ENCODE results near the gene REEP3. TPM values are rescaled to one million over a fixed set of nuclear protein-coding genes. Genes with fewer than 3 reads are reported as not detected.

REEP3 gene
- total and polyA plus RNA-seq, 2 of the 8 experiments (the other 6 are each of a cell fraction or from before 2014, with no cell fraction given): 5.8 to 31.5 TPM

DNA sequence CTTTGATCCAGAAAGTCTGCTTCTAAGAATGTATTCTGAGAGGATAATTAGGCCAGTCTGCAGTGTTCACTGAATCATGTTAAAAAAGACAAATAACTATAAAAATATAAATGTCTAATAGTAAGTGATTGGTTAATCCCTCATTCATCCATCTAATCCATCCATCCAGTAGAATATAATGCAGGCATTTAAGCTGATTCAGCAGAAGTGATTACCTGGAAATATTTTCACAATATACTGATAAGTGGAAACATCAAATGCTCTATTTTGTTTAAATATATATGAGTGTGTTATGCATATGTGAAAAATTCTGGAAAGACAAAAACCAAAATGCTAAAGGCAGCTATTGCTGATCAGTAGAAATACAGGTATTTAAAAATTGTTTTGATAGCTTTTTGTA lies 152.6 kb downstream of the REEP3 start:
- no peak overlapping the region for H3K9ac ChIP-seq (replicated peaks in 1 of 4; ENCODE audit: extremely low read depth in 1 of 4, low read depth in 3 of 4, low read length in 3 of 4)
- no peak overlapping the region for H2AK5ac ChIP-seq (ENCODE audit: low read depth, low read length)
- ChIA-PET POLR2A (ENCODE audit: partially characterized antibody) (no interaction called here), CTCF (ENCODE audit: partially characterized antibody) (interaction anchor here (0.6 to 1.0 kb wide), 3 partner anchors 16 to 565 kb away, joined by 3 to 4 read pairs (median 3); no protein-coding TSS in a partner anchor)
- no peak overlapping the region for H4K91ac ChIP-seq (replicated peaks; ENCODE audit: insufficient read length, low read length)
- H2BK12ac ChIP-seq (ENCODE audit: low read depth, low read length): no peak overlapping the region
- H3K4ac ChIP-seq (replicated peaks; ENCODE audit: insufficient read length, low read depth, low read length): no peak overlapping the region
- H3K4me1 ChIP-seq (replicated peaks in 1 of 4; ENCODE audit: control insufficient read depth in 3 of 4, insufficient read depth in 4 of 4, low read length in 3 of 4): peaks cover 3 to 20% (median 16%) of the 10 kb centered on the region in 4 experiments; a peak in 6 of 7 replicates
- no peak overlapping the region for H3K14ac ChIP-seq (ENCODE audit: insufficient read length)
- no peak overlapping the region for H4K5ac ChIP-seq (ENCODE audit: insufficient read length, low read depth, low read length)
- no peak overlapping the region for H2BK120ac ChIP-seq (replicated peaks; ENCODE audit: low read depth, low read length)
- no peak overlapping the region for H3K18ac ChIP-seq (ENCODE audit: extremely low read depth, low read length)
- H3K23me2 ChIP-seq (ENCODE audit: low read depth, low read length): no peaks in the 10 kb centered on the region
- no peak for FAIRE-seq
- H2BK20ac ChIP-seq (ENCODE audit: low read length): no peak overlapping the region
- no peaks in the 10 kb centered on the region for H3K9me3 ChIP-seq (ENCODE audit: insufficient read depth in 2 of 2, low read depth in 1 of 2, low read length in 1 of 2)
- H3K36me3 ChIP-seq (ENCODE audit: control insufficient read depth in 2 of 4, insufficient read depth in 4 of 4, low read length in 3 of 4): no peaks in the 10 kb centered on the region
- no peak for DNase-seq (ENCODE audit: low read depth in 1 of 2, low spot score in 2 of 2)
- no peak overlapping the region for H4K8ac ChIP-seq (ENCODE audit: extremely low read depth, insufficient read depth, low read length)
- no peak overlapping the region for H3K4me3 ChIP-seq (ENCODE audit: extremely low read depth in 1 of 4, insufficient read depth in 2 of 4, low read depth in 3 of 4, low read length in 4 of 4)
- peak; percentile 72 for TF ChIP-seq MAFK (IDR thresholded peaks at IDR 0.05; ENCODE audit: low read depth, low read length)
- no peak for TF ChIP-seq FOSL1 (IDR thresholded peaks at IDR 0.05; ENCODE audit: insufficient read depth, low read depth, low read length)
- no peak overlapping the region for H2BK15ac ChIP-seq (ENCODE audit: low read length)
- no peaks in the 10 kb centered on the region for H3K79me2 ChIP-seq (ENCODE audit: control insufficient read depth in 1 of 2, insufficient read depth in 2 of 2, low read length in 2 of 2)
- no peak overlapping the region for H3K4me2 ChIP-seq (ENCODE audit: insufficient read depth in 1 of 2, low read depth in 2 of 2, low read length in 2 of 2)
- H4K20me1 ChIP-seq (replicated peaks in 1 of 2; ENCODE audit: control insufficient read depth in 1 of 2, insufficient read depth in 2 of 2, low read length in 2 of 2): no peaks in the 10 kb centered on the region
- no peak overlapping the region for H2BK5ac ChIP-seq (ENCODE audit: low read depth, low read length)
- no peaks in the 10 kb centered on the region for H3K27me3 ChIP-seq (replicated peaks in 1 of 4; ENCODE audit: control insufficient read depth in 3 of 4, extremely low read depth in 1 of 4, insufficient read depth in 3 of 4, low read length in 3 of 4)
- H3K27ac ChIP-seq (ENCODE audit: low read depth, low read length): no peak overlapping the region
- no peak overlapping the region for H3K56ac ChIP-seq (replicated peaks; ENCODE audit: insufficient read length, low read depth, low read length)
- H3K79me1 ChIP-seq (ENCODE audit: low read depth, low read length): no peaks in the 10 kb centered on the region
- H3K23ac ChIP-seq (ENCODE audit: insufficient read length): no peak overlapping the region
- no peak overlapping the region for H2AFZ ChIP-seq (ENCODE audit: low read length)

Small RNAs within 50 kb of the gene (small RNA-seq; reads per million reads assigned to genes)
- gene AC022022.1 (ENCODE audit: insufficient read depth): not detected

Other genes with a start within 250 kb of the REEP3 start
- gene JMJD1C, start 55.4 kb upstream of the REEP3 start, total RNA-seq (2021; fragmentation: NEBNext Ultra II Directional; extraction: Animal tissue kit (Norgen Biotek cat#: 25700)): 208 and 210 TPM in 2 replicates
- 39.2 and 54.5 TPM in 2 replicates for gene JMJD1C, start 55.4 kb upstream of the REEP3 start, polyA plus RNA-seq (2011; rRNA removed)

Measured in H1 (cell line).